RWPE1 (cell line): ENCODE data around the gene PODN.

Experiments used
- CTCF ChIA-PET: fragments of 350-600 bp; sonication (Branson Sonifier 250); formaldehyde crosslinking; extraction: SDS; loops from one replicate; lab custom pipeline; 2021; lab: Yijun Ruan, JAX
- POLR2A ChIA-PET: fragments of 400-600 bp; formaldehyde crosslinking; extraction: SDS; loops from one replicate; lab custom pipeline; 2020; ENCODE audit warnings: antibody characterized with exemption; ENCODE audit not compliant: low non-redundant PET; lab: Yijun Ruan, JAX
- DNase-seq: peaks from one replicate; pipeline ENCODE4 v3.0.0; 2012; ENCODE audit warnings: low spot score
- H3K27ac ChIP-seq: fragments of 450-650 bp; 2 replicates; pipeline ENCODE4 v1.5.1; 2017
- TF ChIP-seq, protein P1 (sequence below): fragments of 450-650 bp; conservative IDR thresholded peaks from 2 replicates; pipeline ENCODE4 v1.5.1; 2017; ENCODE audit warnings: low read depth, mild to moderate bottlenecking

Gene PODN

GRCh38 chr1:53104289-53104913 is 42.4 kb downstream of the PODN start:
- CTCF ChIA-PET: no interaction called here
- POLR2A ChIA-PET: no interaction called here
- no peak overlapping the region for H3K27ac ChIP-seq
- TF ChIP-seq, protein P1, sequence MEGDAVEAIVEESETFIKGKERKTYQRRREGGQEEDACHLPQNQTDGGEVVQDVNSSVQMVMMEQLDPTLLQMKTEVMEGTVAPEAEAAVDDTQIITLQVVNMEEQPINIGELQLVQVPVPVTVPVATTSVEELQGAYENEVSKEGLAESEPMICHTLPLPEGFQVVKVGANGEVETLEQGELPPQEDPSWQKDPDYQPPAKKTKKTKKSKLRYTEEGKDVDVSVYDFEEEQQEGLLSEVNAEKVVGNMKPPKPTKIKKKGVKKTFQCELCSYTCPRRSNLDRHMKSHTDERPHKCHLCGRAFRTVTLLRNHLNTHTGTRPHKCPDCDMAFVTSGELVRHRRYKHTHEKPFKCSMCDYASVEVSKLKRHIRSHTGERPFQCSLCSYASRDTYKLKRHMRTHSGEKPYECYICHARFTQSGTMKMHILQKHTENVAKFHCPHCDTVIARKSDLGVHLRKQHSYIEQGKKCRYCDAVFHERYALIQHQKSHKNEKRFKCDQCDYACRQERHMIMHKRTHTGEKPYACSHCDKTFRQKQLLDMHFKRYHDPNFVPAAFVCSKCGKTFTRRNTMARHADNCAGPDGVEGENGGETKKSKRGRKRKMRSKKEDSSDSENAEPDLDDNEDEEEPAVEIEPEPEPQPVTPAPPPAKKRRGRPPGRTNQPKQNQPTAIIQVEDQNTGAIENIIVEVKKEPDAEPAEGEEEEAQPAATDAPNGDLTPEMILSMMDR: no peak
- DNase-seq: no peak

- POLR2A ChIA-PET: no interaction called here
- DNase-seq: no peak
- no peak overlapping the region for H3K27ac ChIP-seq
- CTCF ChIA-PET: no interaction called here
- TF ChIP-seq, protein P1: no peak
These were observed 45.1 kb downstream of the PODN start for GRCh38 chr1:53107090-53107489.

DNA sequence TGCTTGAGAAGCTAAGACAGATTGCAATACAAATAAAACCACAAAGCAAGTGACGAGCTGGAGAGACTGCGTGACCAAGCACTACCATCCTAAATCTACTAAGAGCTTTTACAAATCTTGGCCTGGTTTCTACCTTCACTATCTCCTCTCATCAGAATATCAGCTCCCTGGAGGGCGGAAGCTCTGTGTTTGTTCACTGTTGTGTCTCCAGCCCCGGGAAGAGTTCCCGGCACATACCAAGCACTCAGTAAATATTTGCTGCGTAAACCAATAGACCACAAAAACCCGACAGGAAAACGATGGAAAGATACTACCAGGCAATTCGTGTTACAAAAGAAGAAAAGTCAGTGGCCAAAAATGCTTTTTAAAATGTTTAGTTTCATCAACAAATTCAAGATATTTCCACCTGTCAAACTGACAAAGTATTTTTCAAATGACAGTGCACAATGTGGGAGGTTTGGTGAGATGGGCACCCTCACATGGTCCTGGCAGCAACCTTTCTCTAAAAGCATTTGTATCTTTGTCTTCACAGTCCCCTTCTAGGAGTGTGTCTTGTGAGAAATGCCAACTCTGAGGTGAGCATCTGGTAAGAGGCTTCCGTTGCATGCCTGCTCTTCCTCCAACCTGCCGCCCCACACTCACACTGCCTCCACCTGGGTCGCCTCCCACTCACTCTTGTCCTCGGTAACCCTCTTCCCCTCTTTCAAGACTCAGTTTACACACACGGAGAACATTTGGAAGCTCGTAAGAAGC is 45.7 kb downstream of the PODN start:
- POLR2A ChIA-PET: interaction anchor here (0.6 kb wide), 1 partner anchor 66 kb away, joined by 8 read pairs; no protein-coding TSS in a partner anchor
- TF ChIP-seq, protein P1: no peak
- no peak overlapping the region for H3K27ac ChIP-seq
- CTCF ChIA-PET: interaction anchor here (0.8 kb wide), 1 partner anchor 78 kb away, joined by 3 read pairs; no protein-coding TSS in a partner anchor
- no peak for DNase-seq

- CTCF ChIA-PET: interaction anchor here (0.6 to 0.8 kb wide), 4 partner anchors 23 to 169 kb away, joined by 3 to 4 read pairs (median 4); no protein-coding TSS in a partner anchor
- no peak for DNase-seq
- no peak overlapping the region for H3K27ac ChIP-seq
- POLR2A ChIA-PET: no interaction called here
- TF ChIP-seq, protein P1: no peak
These were observed 46.9 kb downstream of the PODN start for GRCh38 chr1:53108646-53109580.

DNA sequence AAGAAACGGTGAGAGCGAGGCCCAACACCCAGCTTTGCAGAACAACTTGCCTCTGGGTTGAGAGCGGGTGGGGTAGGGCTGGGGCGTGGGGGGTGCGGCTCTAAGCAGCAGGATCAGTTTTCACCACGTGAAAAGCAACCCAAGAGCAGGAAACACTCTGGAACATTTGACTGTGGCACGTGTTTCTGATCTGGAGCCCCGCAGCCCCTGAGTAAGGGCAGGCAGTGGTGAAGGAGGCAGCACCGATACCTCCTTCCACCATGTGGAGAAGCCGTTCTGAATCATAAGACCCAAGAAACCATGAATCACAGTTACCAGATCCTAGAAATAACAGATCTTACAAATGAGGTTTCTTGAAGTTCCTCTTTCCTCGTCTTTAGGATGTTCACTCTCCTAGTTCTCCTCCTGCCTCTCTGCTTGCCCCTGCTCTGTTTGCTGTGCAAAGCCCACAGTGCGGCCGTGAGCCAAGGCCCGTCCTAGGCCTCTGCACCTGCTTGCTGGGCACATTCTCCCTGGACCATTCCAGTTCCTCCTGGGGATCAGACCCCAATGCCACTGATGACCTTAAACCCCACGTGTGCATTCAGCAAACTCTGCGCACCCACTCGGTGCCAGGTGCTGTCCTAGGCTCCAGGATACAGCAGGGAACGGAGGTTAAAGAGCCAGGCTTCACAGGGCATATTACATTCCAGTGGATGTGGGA is 48.5 kb downstream of the PODN start:
- no peak for DNase-seq
- TF ChIP-seq, protein P1: no peak
- H3K27ac ChIP-seq: no peak overlapping the region
- POLR2A ChIA-PET: no interaction called here
- CTCF ChIA-PET: no interaction called here
